IgD-negative memory B cell (primary cell): Measurements from ENCODE around the gene SH3GL1. TPM values are rescaled to one million over a fixed set of nuclear protein-coding genes. Genes with fewer than 3 reads are reported as not detected.

ENCODE experiments used
- H3K27ac Mint-ChIP-seq, 3 donors: one replicate each; pipeline ENCODE4 v1.8.0; 2020 to 2022; ENCODE audit warnings: mild to moderate bottlenecking in 3 of 3, mixed read lengths in 3 of 3, moderate library complexity in 1 of 3
- H3K27me3 Mint-ChIP-seq: one replicate; pipeline ENCODE4 v1.8.0; 2021; ENCODE audit warnings: mixed read lengths
- H3K36me3 Mint-ChIP-seq: one replicate; pipeline ENCODE4 v1.8.0; 2020; ENCODE audit warnings: mild to moderate bottlenecking, mixed read lengths
- H3K4me1 Mint-ChIP-seq, 3 donors: one replicate each; pipeline ENCODE4 v1.8.0; 2020 to 2022; ENCODE audit warnings: mixed read lengths in 3 of 3, mild to moderate bottlenecking in 1 of 3
- H3K4me3 Mint-ChIP-seq, 4 donors: one replicate each; pipeline ENCODE4 v1.8.0; 2020 to 2022; ENCODE audit warnings: mild to moderate bottlenecking in 4 of 4, mixed read lengths in 4 of 4, moderate library complexity in 3 of 4
- H3K9me3 Mint-ChIP-seq, 3 donors: one replicate each; pipeline ENCODE4 v1.8.0; 2020 to 2021; ENCODE audit warnings: mixed read lengths in 3 of 3, mild to moderate bottlenecking in 1 of 3
- polyA plus RNA-seq: library from polyadenylated mRNA; unstranded; fragments of 300-500 nt; fragmentation: Illumina TruSeq; gene quantifications from one replicate; pipeline ENCODE4 v1.2.3, GENCODE V29; 2021

Gene SH3GL1
- polyA plus RNA-seq, 1 donor from 2014 or later = 23.7 TPM

- Mint-ChIP-seq H3K36me3 (peaks cover 3% of the 10 kb centered on the region), H3K4me1 (peaks cover 0 to 2% (median 0%) of the 10 kb centered on the region in 3 donors), H3K4me3 (no peak overlapping the region), H3K27ac (no peak overlapping the region), H3K27me3 (no peaks in the 10 kb centered on the region), H3K9me3 (no peaks in the 10 kb centered on the region)
Observed at GRCh38 chr19:4416268-4416667, 15.9 kb upstream of the SH3GL1 start.

GRCh38 chr19:4415352-4415751 lies 15.0 kb upstream of the SH3GL1 start:
- Mint-ChIP-seq H3K4me1 (peaks cover 0 to 2% (median 0%) of the 10 kb centered on the region in 3 donors), H3K27ac (no peak overlapping the region)

GRCh38 chr19:4414800-4415321 lies 14.5 kb upstream of the SH3GL1 start:
- Mint-ChIP-seq H3K27me3 (no peaks in the 10 kb centered on the region), H3K36me3 (peaks cover 3% of the 10 kb centered on the region), H3K4me1 (peaks cover 0 to 2% (median 0%) of the 10 kb centered on the region in 3 donors), H3K27ac (no peak overlapping the region), H3K9me3 (no peaks in the 10 kb centered on the region), H3K4me3 (no peak overlapping the region)

More at GRCh38 chr19:4415352-4415751, 15.0 kb upstream of the SH3GL1 start:
- H3K27me3 Mint-ChIP-seq = no peaks in the 10 kb centered on the region
- no peak overlapping the region for H3K4me3 Mint-ChIP-seq
- peaks cover 3% of the 10 kb centered on the region for H3K36me3 Mint-ChIP-seq
- no peaks in the 10 kb centered on the region for H3K9me3 Mint-ChIP-seq

- H3K36me3 Mint-ChIP-seq = peaks cover 3% of the 10 kb centered on the region
- H3K9me3 Mint-ChIP-seq = no peaks in the 10 kb centered on the region
- H3K4me3 Mint-ChIP-seq = no peak overlapping the region
- peaks cover 0 to 2% (median 0%) of the 10 kb centered on the region in 3 donors for H3K4me1 Mint-ChIP-seq
- no peaks in the 10 kb centered on the region for H3K27me3 Mint-ChIP-seq
- H3K27ac Mint-ChIP-seq = no peak overlapping the region
Observed at GRCh38 chr19:4414144-4414799, 13.9 kb upstream of the SH3GL1 start.

GRCh38 chr19:4413588-4413987 lies 13.2 kb upstream of the SH3GL1 start:
- no peaks in the 10 kb centered on the region for H3K9me3 Mint-ChIP-seq
- H3K27me3 Mint-ChIP-seq = no peaks in the 10 kb centered on the region
- no peak overlapping the region for H3K4me3 Mint-ChIP-seq
- H3K36me3 Mint-ChIP-seq = peaks cover 5% of the 10 kb centered on the region
- H3K4me1 Mint-ChIP-seq = peaks cover 0 to 2% (median 0%) of the 10 kb centered on the region in 3 donors
- no peak overlapping the region for H3K27ac Mint-ChIP-seq

GRCh38 chr19:4409123-4409933 lies 9.0 kb upstream of the SH3GL1 start:
- no peaks in the 10 kb centered on the region for H3K27me3 Mint-ChIP-seq
- H3K4me1 Mint-ChIP-seq = peaks cover 0 to under 1% (median 0%) of the 10 kb centered on the region in 3 donors
- H3K27ac Mint-ChIP-seq = no peak overlapping the region
- no peak overlapping the region for H3K4me3 Mint-ChIP-seq
- no peaks in the 10 kb centered on the region for H3K9me3 Mint-ChIP-seq
- peaks cover 4% of the 10 kb centered on the region for H3K36me3 Mint-ChIP-seq

GRCh38 chr19:4406626-4407025 lies 6.3 kb upstream of the SH3GL1 start:
- Mint-ChIP-seq H3K27me3 (no peaks in the 10 kb centered on the region), H3K27ac (no peak overlapping the region), H3K4me3 (no peak overlapping the region), H3K36me3 (peaks cover 2% of the 10 kb centered on the region), H3K4me1 (peaks cover 15 to 20% (median 15%) of the 10 kb centered on the region in 3 donors), H3K9me3 (no peaks in the 10 kb centered on the region)

GRCh38 chr19:4405977-4406376 lies 5.6 kb upstream of the SH3GL1 start:
- peaks cover 2% of the 10 kb centered on the region for H3K36me3 Mint-ChIP-seq
- peak overlapping the region in 1 of 3 donors; percentile 14 for H3K27ac Mint-ChIP-seq
- H3K4me1 Mint-ChIP-seq = peaks cover 19 to 21% (median 20%) of the 10 kb centered on the region in 3 donors
- H3K9me3 Mint-ChIP-seq = no peaks in the 10 kb centered on the region
- H3K27me3 Mint-ChIP-seq = no peaks in the 10 kb centered on the region
- H3K4me3 Mint-ChIP-seq = peak overlapping the region in 2 of 4 donors; percentile 43 to 76

GRCh38 chr19:4403005-4403761 lies 2.8 kb upstream of the SH3GL1 start:
- H3K27me3 Mint-ChIP-seq = no peaks in the 10 kb centered on the region
- H3K9me3 Mint-ChIP-seq = no peaks in the 10 kb centered on the region
- peaks cover 28 to 31% (median 30%) of the 10 kb centered on the region in 3 donors for H3K4me1 Mint-ChIP-seq
- H3K36me3 Mint-ChIP-seq = no peaks in the 10 kb centered on the region
- peak overlapping the region; percentile 43 to 90 (median 67) for H3K27ac Mint-ChIP-seq
- H3K4me3 Mint-ChIP-seq = peak overlapping the region; percentile 85 to 93 (median 92)

- Mint-ChIP-seq H3K9me3 (no peaks in the 10 kb centered on the region), H3K27ac (peak within 1 kb of the TSS; percentile 93 to 98 (median 97)), H3K4me1 (peaks cover 28 to 33% (median 30%) of the 10 kb centered on the region in 3 donors), H3K27me3 (no peaks in the 10 kb centered on the region), H3K4me3 (peak within 1 kb of the TSS; percentile 85 to 97 (median 93)), H3K36me3 (no peaks in the 10 kb centered on the region)
Observed at GRCh38 chr19:4402171-4403004, 2.0 kb upstream of the SH3GL1 start, which contains the start of gene CHAF1A. CHAF1A (plus strand) TSS chr19:4402640; CDS start chr19:4402763, 123 bp downstream.

- Mint-ChIP-seq H3K27ac (peak overlapping the region; percentile 93 to 98 (median 97)), H3K9me3 (no peaks in the 10 kb centered on the region), H3K27me3 (no peaks in the 10 kb centered on the region), H3K36me3 (no peaks in the 10 kb centered on the region), H3K4me1 (peaks cover 28 to 37% (median 34%) of the 10 kb centered on the region in 3 donors), H3K4me3 (peak overlapping the region; percentile 85 to 97 (median 91))
Observed at GRCh38 chr19:4401769-4402170, 1.4 kb upstream of the SH3GL1 start.

GRCh38 chr19:4399812-4400134 lies 574 bp downstream of the SH3GL1 start:
- Mint-ChIP-seq H3K4me1 (peaks cover 31 to 43% (median 40%) of the 10 kb centered on the region in 3 donors), H3K27me3 (no peaks in the 10 kb centered on the region)

GRCh38 chr19:4396949-4397783 lies 3.2 kb downstream of the SH3GL1 start:
- peak overlapping the region in 3 of 4 donors; percentile 32 to 76 (median 38) for H3K4me3 Mint-ChIP-seq
- H3K4me1 Mint-ChIP-seq = peaks cover 34 to 38% (median 37%) of the 10 kb centered on the region in 3 donors
- no peaks in the 10 kb centered on the region for H3K36me3 Mint-ChIP-seq
- no peaks in the 10 kb centered on the region for H3K27me3 Mint-ChIP-seq
- H3K27ac Mint-ChIP-seq = peak overlapping the region in 1 of 3 donors; percentile 20
- H3K9me3 Mint-ChIP-seq = no peaks in the 10 kb centered on the region

More at GRCh38 chr19:4399812-4400134, 574 bp downstream of the SH3GL1 start:
- Mint-ChIP-seq H3K9me3 (no peaks in the 10 kb centered on the region), H3K36me3 (no peaks in the 10 kb centered on the region), H3K27ac (peak overlapping the region in 2 of 3 donors; percentile 86 to 97), H3K4me3 (peak overlapping the region; percentile 83 to 93 (median 89))
